Prostate gland (tissue), 2 donors: Measurements from ENCODE around the gene ITIH5. TPM values are rescaled to one million over a fixed set of nuclear protein-coding genes. Genes with fewer than 3 reads are reported as not detected.

Experiments used
- DNase-seq: peaks from one replicate; pipeline ENCODE4 v3.0.0-alpha.2; 2019; ENCODE audit warnings: low spot score
- H3K27ac ChIP-seq, 2 donors: fragments of 200-600 bp; sonication (generic); 2 replicates each; pipeline ENCODE4 v1.5.1; 2017 to 2019
- H3K27me3 ChIP-seq: fragments of 200-600 bp; sonication (generic); replicated peaks from 2 replicates; pipeline ENCODE4 v1.5.1; 2019; ENCODE audit not compliant: insufficient read depth
- H3K36me3 ChIP-seq, 2 donors: fragments of 200-600 bp; sonication (generic); 1 replicate in 1 of 2; 2 replicates in 1 of 2; pipeline versions ENCODE4 v1.5.1 to v1.8.1; 2017 to 2019
- H3K4me1 ChIP-seq: fragments of 200-600 bp; sonication (generic); replicated peaks from 2 replicates; pipeline ENCODE4 v1.5.1; 2019
- H3K4me3 ChIP-seq, 2 donors: fragments of 200-600 bp; sonication (generic); 2 replicates each; pipeline ENCODE4 v1.5.1; 2017 to 2019
- H3K9me3 ChIP-seq: fragments of 200-600 bp; sonication (generic); 2 replicates; pipeline ENCODE4 v1.5.1; 2017
- POLR2A ChIP-seq: fragments of 450-650 bp; IDR thresholded peaks from one replicate; pipeline ENCODE4 v1.6.1; 2016; ENCODE audit warnings: antibody characterized with exemption, mild to moderate bottlenecking
- POLR2AphosphoS5 ChIP-seq: sonication (generic); formaldehyde crosslinking; IDR thresholded peaks from one replicate; pipeline ENCODE4 v1.6.1; 2017; ENCODE audit warnings: antibody characterized with exemption
- WGBS: methylation state at CpG from one replicate; pipeline ENCODE4 v1.1.5; 2018; 5-methylcytosine and 5-hydroxymethylcytosine counted together
- intact Hi-C: fragments of 100-400 bp; cut with DNase I; formaldehyde crosslinking; loops from one replicate; pipeline ENCODE4 v1.14.2; 2022
- total RNA-seq, 2 donors: library from RNA; depleted of rRNA; stranded (reverse); fragments of >200 nt; gene quantifications; one replicate each; pipeline ENCODE4 v1.1.0, GENCODE V29; 2016
- TF ChIP-seq, protein P1 (sequence below), 4 experiments: fragments of 200-600 bp in 2 of 4; fragments of 450-650 bp in 2 of 4; sonication (generic) in 2 of 4; IDR thresholded peaks; 1 replicate in 3 of 4; 2 replicates in 1 of 4; pipeline ENCODE4 v1.5.1; 2016 to 2019; ENCODE audit warnings: antibody characterized with exemption in 4 of 4, mild to moderate bottlenecking in 2 of 4, moderate library complexity in 2 of 4

Gene ITIH5
- total RNA-seq, 2 donors from 2014 or later = 13.5 to 42.0 TPM

DNA sequence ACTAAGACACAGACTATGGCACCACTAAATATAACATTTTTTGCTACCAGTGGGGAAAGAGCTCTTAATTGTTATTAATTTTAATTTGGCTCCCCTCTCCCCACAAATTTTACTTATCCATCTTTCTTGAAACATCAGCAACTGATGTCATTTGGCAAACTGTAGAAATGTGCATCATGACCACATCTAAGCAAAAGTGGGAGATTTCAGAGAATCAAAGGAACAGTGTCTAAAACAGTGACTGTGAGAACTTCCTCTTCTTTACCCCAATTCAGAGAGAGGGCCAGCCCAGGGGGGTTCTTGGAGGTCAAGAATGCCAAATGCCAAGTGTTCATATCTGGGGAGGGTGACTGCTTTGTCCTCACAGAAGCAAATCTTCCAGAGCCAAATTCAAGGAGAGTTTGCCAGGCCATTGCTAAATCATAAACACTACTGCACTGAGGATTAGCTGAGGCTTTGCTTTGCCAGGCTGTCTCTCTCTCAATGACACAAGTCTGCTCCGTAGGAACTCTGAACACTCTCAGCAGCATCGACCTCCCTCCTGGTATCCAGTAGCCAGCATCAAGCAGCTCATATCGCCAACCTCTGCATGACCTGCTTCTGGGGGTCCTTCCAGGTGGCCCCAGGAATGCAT, 65.6 kb downstream of the ITIH5 start:
- intact Hi-C loops = loop anchor here (5.0 to 10.0 kb wide), 2 partner anchors 39 to 64 kb away; partner anchors contain the start of gene ITIH5
- WGBS = 87% methylated on average over 3 of the region's 3 CpGs
- Histone ChIP-seq H3K36me3 (no peaks in the 10 kb centered on the region), H3K4me1 (no peaks in the 10 kb centered on the region), H3K4me3 (no peak overlapping the region), H3K27me3 (no peaks in the 10 kb centered on the region), H3K27ac (no peak overlapping the region), H3K9me3 (no peaks in the 10 kb centered on the region)
- DNase-seq = no peak
- TF ChIP-seq POLR2AphosphoS5 = no peak
- TF ChIP-seq, protein P1, sequence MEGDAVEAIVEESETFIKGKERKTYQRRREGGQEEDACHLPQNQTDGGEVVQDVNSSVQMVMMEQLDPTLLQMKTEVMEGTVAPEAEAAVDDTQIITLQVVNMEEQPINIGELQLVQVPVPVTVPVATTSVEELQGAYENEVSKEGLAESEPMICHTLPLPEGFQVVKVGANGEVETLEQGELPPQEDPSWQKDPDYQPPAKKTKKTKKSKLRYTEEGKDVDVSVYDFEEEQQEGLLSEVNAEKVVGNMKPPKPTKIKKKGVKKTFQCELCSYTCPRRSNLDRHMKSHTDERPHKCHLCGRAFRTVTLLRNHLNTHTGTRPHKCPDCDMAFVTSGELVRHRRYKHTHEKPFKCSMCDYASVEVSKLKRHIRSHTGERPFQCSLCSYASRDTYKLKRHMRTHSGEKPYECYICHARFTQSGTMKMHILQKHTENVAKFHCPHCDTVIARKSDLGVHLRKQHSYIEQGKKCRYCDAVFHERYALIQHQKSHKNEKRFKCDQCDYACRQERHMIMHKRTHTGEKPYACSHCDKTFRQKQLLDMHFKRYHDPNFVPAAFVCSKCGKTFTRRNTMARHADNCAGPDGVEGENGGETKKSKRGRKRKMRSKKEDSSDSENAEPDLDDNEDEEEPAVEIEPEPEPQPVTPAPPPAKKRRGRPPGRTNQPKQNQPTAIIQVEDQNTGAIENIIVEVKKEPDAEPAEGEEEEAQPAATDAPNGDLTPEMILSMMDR (IDR thresholded peaks at IDR 0.05) = no peak
- no peak for TF ChIP-seq POLR2A

DNA sequence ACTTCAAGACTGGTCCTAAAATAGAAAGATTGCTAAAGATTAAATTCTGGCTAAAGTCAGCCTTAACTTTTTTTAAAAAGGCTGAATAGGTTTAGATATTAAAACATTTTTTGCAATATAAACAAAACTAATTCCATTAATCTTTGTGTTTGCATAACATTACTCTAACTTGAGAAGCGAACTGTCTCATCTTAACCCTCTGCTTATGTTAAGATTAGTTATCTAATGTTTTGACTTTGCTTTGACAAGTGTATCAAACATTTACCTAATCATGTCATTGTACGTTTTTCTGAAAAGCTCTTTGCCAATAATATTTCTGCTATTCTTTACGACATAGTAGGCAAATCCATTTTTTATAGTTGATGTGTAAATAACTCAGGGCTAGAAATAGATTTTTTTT, 68.0 kb downstream of the ITIH5 start:
- H3K9me3 ChIP-seq = no peaks in the 10 kb centered on the region
- no peak overlapping the region for H3K4me3 ChIP-seq
- H3K4me1 ChIP-seq = no peaks in the 10 kb centered on the region
- intact Hi-C loops = no loop called here
- WGBS = 35% methylated on average over 3 of the region's 3 CpGs
- no peak for DNase-seq
- no peaks in the 10 kb centered on the region for H3K36me3 ChIP-seq
- no peaks in the 10 kb centered on the region for H3K27me3 ChIP-seq
- H3K27ac ChIP-seq = no peak overlapping the region
- TF ChIP-seq POLR2AphosphoS5 (no peak), POLR2A (no peak)
- TF ChIP-seq, protein P1 (IDR thresholded peaks at IDR 0.05) = no peak

DNA sequence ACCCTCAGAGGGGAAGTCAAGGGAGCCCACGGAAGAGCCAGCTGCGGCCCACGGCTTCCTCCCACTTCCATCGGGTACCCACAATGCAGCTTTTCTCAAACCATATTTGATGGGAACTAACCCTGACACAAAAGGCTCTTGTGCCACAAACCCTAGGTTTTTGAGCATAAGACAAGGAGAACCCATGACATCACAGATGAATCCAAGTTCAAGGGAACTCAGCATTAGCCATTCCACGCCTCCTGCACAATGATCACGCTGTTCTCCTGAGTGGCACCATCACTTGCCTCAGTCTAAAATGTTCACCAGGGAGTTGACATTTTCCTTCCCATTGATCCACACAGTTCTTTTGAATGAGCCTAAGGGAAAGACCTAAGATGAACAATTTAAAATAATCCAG, 70.4 kb downstream of the ITIH5 start:
- TF ChIP-seq POLR2A (no peak), POLR2AphosphoS5 (no peak)
- TF ChIP-seq, protein P1 (IDR thresholded peaks at IDR 0.05) = no peak
- Histone ChIP-seq H3K36me3 (no peaks in the 10 kb centered on the region), H3K27me3 (no peaks in the 10 kb centered on the region), H3K27ac (no peak overlapping the region), H3K9me3 (no peaks in the 10 kb centered on the region), H3K4me1 (no peaks in the 10 kb centered on the region), H3K4me3 (no peak overlapping the region)
- 80% methylated on average over 6 of the region's 6 CpGs for WGBS
- no peak for DNase-seq
- intact Hi-C loops = no loop called here

DNA sequence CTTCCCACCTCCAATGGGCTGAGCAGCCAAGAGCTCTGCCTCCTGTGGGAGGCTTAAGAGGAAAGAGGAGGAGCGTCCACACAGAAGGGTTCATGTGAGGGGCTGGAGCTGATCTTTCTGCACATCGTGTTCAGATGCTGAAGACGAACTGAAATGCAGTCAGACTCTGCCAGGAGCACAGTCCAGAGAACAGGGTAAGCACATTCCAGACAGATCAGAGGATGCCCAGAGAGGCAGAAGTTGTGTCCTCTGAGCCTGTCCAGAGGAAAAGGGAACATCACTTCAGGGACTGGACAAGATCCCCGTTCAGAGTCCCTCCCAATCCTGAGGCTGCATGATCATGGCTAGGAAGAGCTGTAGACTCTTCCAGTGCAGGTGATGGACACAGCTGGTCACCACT, 72.9 kb downstream of the ITIH5 start:
- Histone ChIP-seq H3K36me3 (no peaks in the 10 kb centered on the region), H3K27me3 (no peaks in the 10 kb centered on the region), H3K9me3 (no peaks in the 10 kb centered on the region), H3K4me3 (no peak overlapping the region), H3K4me1 (no peaks in the 10 kb centered on the region), H3K27ac (peak overlapping the region in 1 of 2 donors; percentile 8)
- 55% methylated on average over 4 of the region's 4 CpGs for WGBS
- intact Hi-C loops = no loop called here
- no peak for DNase-seq
- TF ChIP-seq POLR2AphosphoS5 (peak; percentile 24), POLR2A (no peak)

DNA sequence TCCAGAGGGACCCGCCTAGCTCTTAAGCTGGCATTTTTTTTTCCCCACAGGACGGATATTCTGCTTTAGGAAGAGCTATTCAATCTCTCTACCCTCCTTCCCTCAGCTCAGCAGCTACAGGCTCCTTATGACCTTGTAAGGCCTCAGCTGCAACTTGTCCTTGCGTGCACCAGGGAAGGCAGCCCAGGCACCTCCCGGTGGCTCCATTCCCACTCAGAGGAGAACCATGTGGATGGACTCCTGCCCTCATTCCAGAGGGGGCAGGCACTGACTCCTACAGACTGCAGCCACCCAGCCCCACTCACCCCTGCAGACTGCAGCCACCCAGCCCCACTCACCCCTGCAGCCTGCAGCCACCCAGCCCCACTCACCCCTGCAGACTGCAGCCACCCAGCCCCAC, 73.7 kb downstream of the ITIH5 start:
- no peaks in the 10 kb centered on the region for H3K36me3 ChIP-seq
- intact Hi-C loops = no loop called here
- H3K27me3 ChIP-seq = no peaks in the 10 kb centered on the region
- H3K4me1 ChIP-seq = no peaks in the 10 kb centered on the region
- DNase-seq = peak; percentile 18
- WGBS = 31% methylated on average over 4 of the region's 4 CpGs
- TF ChIP-seq, protein P1 (IDR thresholded peaks at IDR 0.05) = no peak
- TF ChIP-seq POLR2A (no peak), POLR2AphosphoS5 (peak; percentile 31)
- H3K4me3 ChIP-seq = no peak overlapping the region
- peak overlapping the region; percentile 53 to 57 for H3K27ac ChIP-seq
- H3K9me3 ChIP-seq = no peaks in the 10 kb centered on the region
